Measurements from ENCODE around the gene CCDC188.

The CCDC188 gene

DNA sequence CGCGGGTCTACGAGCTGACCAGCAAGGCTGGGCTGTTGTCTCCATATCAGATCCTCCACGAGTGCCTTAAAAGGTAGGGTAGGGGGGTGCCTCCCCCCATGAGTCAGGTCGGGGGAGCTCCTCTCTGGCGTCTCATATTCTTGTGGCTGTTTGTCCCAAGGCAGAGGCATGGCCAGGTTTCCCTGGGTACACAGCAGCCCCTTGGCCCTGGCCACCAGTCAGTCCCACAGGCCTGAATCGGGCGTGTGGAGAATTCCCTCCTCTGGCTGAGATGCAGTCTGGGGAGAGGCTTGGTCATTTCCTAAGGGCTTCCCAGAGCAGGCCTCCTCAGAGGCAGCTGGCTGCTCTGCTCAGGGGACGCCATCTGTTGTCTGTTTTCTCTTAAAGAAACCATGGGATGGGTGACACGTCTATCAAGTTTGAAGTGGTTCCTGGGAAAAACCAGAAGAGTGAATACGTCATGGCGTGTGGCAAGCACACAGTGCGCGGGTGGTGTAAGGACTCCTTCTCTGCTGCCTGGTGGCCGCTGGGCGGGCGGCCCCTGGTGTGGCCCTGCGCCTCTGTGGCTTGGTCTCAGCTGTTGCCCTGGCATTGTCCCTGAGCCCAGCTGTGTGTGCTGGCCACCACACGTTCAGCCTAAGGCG is 44.5 kb downstream of the CCDC188 start:
- DNase-seq (ENCODE audit: low spot score): no peak

GRCh38 chr22:20105456-20106204 is 45.2 kb downstream of the CCDC188 start:
- no peak for DNase-seq (ENCODE audit: low spot score)

DNA sequence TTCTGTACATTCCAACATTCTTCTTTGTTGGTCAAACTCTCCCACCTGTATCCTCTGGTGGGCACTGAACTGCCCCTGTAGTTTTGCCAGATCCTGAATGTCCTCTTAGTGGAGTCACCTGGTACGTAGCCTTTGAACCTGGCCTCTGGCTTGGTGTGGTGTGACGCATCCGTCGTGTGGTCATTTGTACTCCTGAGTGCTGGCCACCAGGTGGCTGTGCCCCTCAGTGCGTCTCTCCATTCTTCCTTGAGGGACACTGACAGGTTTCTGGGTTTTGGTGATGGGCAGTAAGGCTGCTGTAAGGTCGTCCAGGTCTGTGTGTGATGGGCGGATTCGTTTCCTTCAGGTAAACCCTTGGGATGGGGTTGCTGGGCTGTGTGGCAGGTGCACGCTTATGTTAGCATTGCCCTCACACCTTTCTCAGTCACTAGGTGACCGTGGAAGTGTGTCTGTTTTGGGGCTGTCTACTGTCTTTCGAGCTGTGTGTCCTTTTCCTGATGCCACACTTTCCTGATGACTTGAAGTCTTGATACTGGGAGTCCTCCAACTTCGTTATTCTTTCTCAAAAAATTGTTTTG is 48.6 kb downstream of the CCDC188 start:
- DNase-seq (ENCODE audit: low spot score): no peak

DNA sequence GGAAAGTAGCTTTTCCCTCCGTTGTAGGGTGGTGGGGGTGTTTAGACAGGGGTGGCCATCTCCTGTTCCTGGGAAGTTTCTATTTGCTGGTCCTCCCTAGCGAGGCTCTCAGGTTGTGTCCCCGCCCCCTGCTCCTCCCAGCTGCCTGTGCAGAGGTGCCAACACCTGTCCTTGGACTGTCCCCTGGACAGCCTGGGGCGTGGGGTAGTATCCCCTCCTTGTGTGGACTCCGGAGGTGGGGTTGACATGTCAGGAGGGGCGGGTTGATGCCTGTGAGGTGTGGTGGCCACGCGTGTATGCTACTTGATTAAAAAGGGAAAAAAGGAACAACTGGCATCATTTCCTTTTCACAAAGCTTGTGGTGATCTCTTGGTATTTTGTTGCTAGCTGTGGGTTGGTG is 49.2 kb downstream of the CCDC188 start:
- DNase-seq (ENCODE audit: low spot score): no peak

DNA sequence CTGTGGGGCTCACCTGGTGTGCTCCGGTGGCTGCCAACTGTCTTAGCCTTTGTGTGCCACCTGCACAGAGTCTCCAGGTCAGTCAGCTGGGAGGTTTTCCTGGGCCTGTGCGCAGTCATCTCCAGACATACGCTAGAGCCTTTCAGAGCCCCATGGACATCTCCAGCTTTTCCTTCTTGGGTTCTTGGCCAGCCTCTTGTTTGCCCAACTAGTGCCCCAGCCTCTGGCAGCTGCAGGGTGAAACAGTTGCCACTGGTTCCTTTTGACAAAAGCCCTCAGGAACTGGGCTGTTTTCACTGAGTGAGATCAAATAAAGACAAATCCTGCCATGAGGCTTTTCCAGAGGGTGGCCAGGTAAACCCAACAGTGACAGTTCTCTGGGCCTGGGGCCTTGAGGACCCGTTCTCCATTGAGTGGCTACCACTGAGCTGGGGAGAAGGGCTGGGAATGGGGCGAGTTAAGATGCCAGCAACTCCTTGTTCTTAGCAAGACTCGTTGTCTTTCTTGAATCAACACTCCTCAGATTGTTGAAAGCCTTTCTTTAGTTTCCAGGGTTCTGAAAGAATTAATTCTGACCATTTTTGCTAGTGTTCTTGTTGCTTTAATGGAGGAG is 51.6 kb downstream of the CCDC188 start:
- DNase-seq (ENCODE audit: low spot score): no peak
